AG04449 (cell line): ENCODE results near the gene IFT52.

Source experiments
- CTCF ChIA-PET: fragments of 350-600 bp; formaldehyde crosslinking; extraction: SDS; loops from one replicate; lab custom pipeline; 2021; ENCODE audit warnings: antibody characterized with exemption; lab: Yijun Ruan, JAX
- POLR2A ChIA-PET: fragments of 400-600, 350-600 bp; formaldehyde crosslinking; extraction: SDS; loops from one replicate; lab custom pipeline; 2020; ENCODE audit warnings: antibody characterized with exemption, inconsistent platforms; lab: Yijun Ruan, JAX
- DNase-seq: peaks from one replicate; pipeline ENCODE4 v3.0.0-alpha.2; 2010; ENCODE audit warnings: low read depth, low spot score
- H3K4me3 ChIP-seq: 2 replicates; pipeline ENCODE4 v1.5.1; 2011; ENCODE audit warnings: low read depth, mild to moderate bottlenecking, control low read depth, low read length
- CTCF ChIP-seq: IDR thresholded peaks from one replicate; pipeline ENCODE4 v1.5.1; 2011; ENCODE audit warnings: mild to moderate bottlenecking, moderate library complexity, low read length, control low read depth, inconsistent platforms; ENCODE audit not compliant: insufficient read depth; ENCODE audit errors: missing control alignments

Gene IFT52

GRCh38 chr20:43665466-43666176 is 74.9 kb downstream of the IFT52 start:
- POLR2A ChIA-PET, result no interaction called here
- TF ChIP-seq CTCF, result no peak
- CTCF ChIA-PET, result interaction anchor here (0.9 to 1.6 kb wide), 3 partner anchors 28 to 415 kb away, joined by 3 to 5 read pairs (median 3); no protein-coding TSS in a partner anchor
- H3K4me3 ChIP-seq, result no peak overlapping the region
- no peak for DNase-seq

- no peak for DNase-seq
- TF ChIP-seq CTCF, result no peak
- ChIA-PET CTCF (no interaction called here), POLR2A (no interaction called here)
- H3K4me3 ChIP-seq, result peak within 1 kb of the TSS; percentile 60
Observed at GRCh38 chr20:43666376-43667328, 75.9 kb downstream of the IFT52 start, which contains the start of gene MYBL2. Gene MYBL2 (plus strand): TSS chr20:43667114. CDS start chr20:43667284, 170 bp downstream.

GRCh38 chr20:43667341-43668132 is 76.8 kb downstream of the IFT52 start:
- peak overlapping the region; percentile 60 for H3K4me3 ChIP-seq
- DNase-seq, result no peak
- CTCF ChIA-PET, result interaction anchor here (0.7 kb wide), 1 partner anchor 413 kb away, joined by 3 read pairs; no protein-coding TSS in a partner anchor
- POLR2A ChIA-PET, result no interaction called here
- TF ChIP-seq CTCF, result no peak

GRCh38 chr20:43669332-43669731 is 78.6 kb downstream of the IFT52 start:
- no peak overlapping the region for H3K4me3 ChIP-seq
- no peak for TF ChIP-seq CTCF
- no peak for DNase-seq
- ChIA-PET POLR2A (no interaction called here), CTCF (no interaction called here)

- TF ChIP-seq CTCF, result no peak
- no peak overlapping the region for H3K4me3 ChIP-seq
- no peak for DNase-seq
- CTCF ChIA-PET, result no interaction called here
- POLR2A ChIA-PET, result no interaction called here
Observed at GRCh38 chr20:43670423-43670822, 79.7 kb downstream of the IFT52 start.
